GM12878 (cell line): ENCODE results near the gene CTSH. TPM values are rescaled to one million over a fixed set of nuclear protein-coding genes. Genes with fewer than 3 reads are reported as not detected.

Source experiments
- ATAC-seq: fragments of 200-7000 bp; cut with Tn5 transposase; 3 replicates; pipeline ENCODE4 v1.9.1; 2020; ENCODE audit warnings: mild to moderate bottlenecking, moderate library complexity
- BruUV-seq: library from RNA; stranded (reverse); fragments of 400-500 nt; replicated peaks from 2 replicates; lab custom pipeline; 2021; lab: Mats Ljungman, UMichigan
- CTCF ChIA-PET: fragments of 300-600 bp; sonication (Branson Sonifier 250); formaldehyde crosslinking; extraction: SDS; loops from one replicate; lab custom pipeline; 2021; ENCODE audit warnings: inconsistent platforms; lab: Yijun Ruan, JAX
- POLR2A ChIA-PET: fragments of 350-600 bp; formaldehyde crosslinking; extraction: SDS; loops from one replicate; lab custom pipeline; 2021; ENCODE audit warnings: inconsistent platforms; lab: Charles Lee
- RAD21 ChIA-PET: fragments of 300-600 bp; sonication (Branson Sonifier 250); formaldehyde crosslinking; loops from one replicate; lab custom pipeline; 2023; ENCODE audit warnings: antibody characterized with exemption; ENCODE audit not compliant: unreplicated experiment; lab: Charles Lee
- SMC1A ChIA-PET: fragments of 300-600 bp; sonication (Branson Sonifier 250); formaldehyde crosslinking; loops from one replicate; lab custom pipeline; 2023; ENCODE audit not compliant: unreplicated experiment, uncharacterized antibody; lab: Charles Lee
- DNase-seq: peaks from one replicate; pipeline ENCODE4 v3.0.0-alpha.2; 2011; ENCODE audit warnings: low read depth, low spot score
- FAIRE-seq: peaks from 3 replicates; lab custom pipeline; 2011; peaks lifted over from hg19 to GRCh38; lab: Jason Lieb, UNC
- H2AFZ ChIP-seq: 2 replicates; pipeline ENCODE4 v1.6.0; 2011; ENCODE audit warnings: low read depth, low read length, control low read depth; ENCODE audit not compliant: control insufficient read depth
- H3K27ac ChIP-seq: 2 replicates; pipeline ENCODE4 v1.5.1; 2011; ENCODE audit warnings: control low read depth; ENCODE audit not compliant: control insufficient read depth, insufficient read depth
- H3K27me3 ChIP-seq, 2 experiments: replicated peaks in 1 of 2; 2 replicates each; pipeline versions ENCODE4 v1.6.0 to v1.6.1; 2011; ENCODE audit warnings: low read length in 1 of 2; ENCODE audit not compliant: control insufficient read depth in 2 of 2, insufficient read depth in 2 of 2
- H3K36me3 ChIP-seq, 2 experiments: 2 replicates each; pipeline ENCODE4 v1.5.1; 2011; ENCODE audit warnings: low read length in 1 of 2; ENCODE audit not compliant: control insufficient read depth in 2 of 2, insufficient read depth in 2 of 2
- H3K4me1 ChIP-seq: 2 replicates; pipeline ENCODE4 v1.6.1; 2011; ENCODE audit warnings: mild to moderate bottlenecking, low read length, moderate library complexity, mixed read lengths; ENCODE audit not compliant: control insufficient read depth, insufficient read depth
- H3K4me2 ChIP-seq: 2 replicates; pipeline ENCODE4 v1.6.0; 2011; ENCODE audit warnings: control low read depth; ENCODE audit not compliant: control insufficient read depth, insufficient read depth
- H3K4me3 ChIP-seq: fragments of 200-600 bp; sonication (generic); 2 replicates; pipeline ENCODE4 v1.5.1; 2016
- H3K79me2 ChIP-seq: 2 replicates; pipeline ENCODE4 v1.6.0; 2011; ENCODE audit warnings: low read length; ENCODE audit not compliant: control insufficient read depth, insufficient read depth
- H3K9ac ChIP-seq: 2 replicates; pipeline ENCODE4 v1.8.0; 2011; ENCODE audit warnings: low read length, control low read depth, mixed read lengths; ENCODE audit not compliant: control insufficient read depth, insufficient read depth
- H3K9me3 ChIP-seq: replicated peaks from 3 replicates; pipeline ENCODE4 v1.5.1; 2011; ENCODE audit warnings: mild to moderate bottlenecking, low read length; ENCODE audit not compliant: control insufficient read depth, insufficient read depth
- H4K20me1 ChIP-seq: 2 replicates; pipeline ENCODE4 v1.6.0; 2011; ENCODE audit not compliant: control insufficient read depth, insufficient read depth
- BCL11A ChIP-seq: IDR thresholded peaks from 2 replicates; pipeline ENCODE4 v1.6.1; 2011; ENCODE audit warnings: low read depth, low read length
- CEBPZ ChIP-seq: fragments of 150-350 bp; IDR thresholded peaks from 2 replicates; pipeline ENCODE4 v1.6.1; 2016; ENCODE audit warnings: low read depth, low read length
- CHD1 ChIP-seq: IDR thresholded peaks from 2 replicates; pipeline ENCODE4 v1.6.1; 2012; ENCODE audit warnings: low read depth, low read length, improper control_type of control experiment
- CREM ChIP-seq: IDR thresholded peaks from 2 replicates; pipeline ENCODE4 v1.6.1; 2014; ENCODE audit warnings: antibody characterized with exemption, low read depth
- LARP7 ChIP-seq: fragments of 450-650 bp; IDR thresholded peaks from 2 replicates; pipeline ENCODE4 v1.6.1; 2017; ENCODE audit warnings: mild to moderate bottlenecking
- MLLT1 ChIP-seq: fragments of 450-650 bp; IDR thresholded peaks from 2 replicates; pipeline ENCODE4 v1.6.1; 2016; ENCODE audit warnings: mild to moderate bottlenecking
- NRF1 ChIP-seq: conservative IDR thresholded peaks from 2 replicates; pipeline ENCODE4 v1.6.1; 2011; ENCODE audit warnings: mild to moderate bottlenecking, low read depth, low read length, improper control_type of control experiment
- ZSCAN29 ChIP-seq: fragments of 450-650 bp; IDR thresholded peaks from 2 replicates; pipeline ENCODE4 v1.6.1; 2017; ENCODE audit warnings: mild to moderate bottlenecking, moderate library complexity
- WGBS: methylation state at CpG from one replicate; pipeline ENCODE4 v1.1.6; 2016; ENCODE audit warnings: low lambda C conversion rate; ENCODE audit not compliant: insufficient replicate concordance, insufficient coverage; ENCODE audit errors: missing lambda C conversion rate; 5-methylcytosine and 5-hydroxymethylcytosine counted together
- in situ Hi-C: fragments of 300-500 bp; cut with MboI; formaldehyde crosslinking; loops from 9 replicates; pipeline ENCODE4 v1.14.3; 2018; ENCODE audit warnings: mixed read lengths
- intact Hi-C: fragments of 100-400 bp; cut with micrococcal nuclease; formaldehyde crosslinking; loops from one replicate; pipeline ENCODE4 v1.14.2; 2022; ENCODE audit not compliant: unreplicated experiment
- polyA plus RNA-seq, 11 experiments: library from polyadenylated mRNA; depleted of rRNA in 4 of 11; unstranded in 6 of 11; stranded (reverse) in 5 of 11; fragments of >200 nt; fragmentation: Nextera tagmentation in 4 of 11; fragmentation: Illumina TruSeq in 1 of 11; extraction: Ambion mirVana in 4 of 11; extraction: Trizol in 1 of 11; gene quantifications; 1 replicate in 1 of 11; 2 replicates in 10 of 11; pipeline versions ENCODE4 v1.2.1 to v1.2.3, GENCODE V29; 2011 to 2016; ENCODE audit warnings: inconsistent platforms in 2 of 11, missing spikeins in 2 of 11, low read depth in 1 of 11
- total RNA-seq, 4 experiments: library from RNA; depleted of rRNA in 3 of 4; stranded (reverse); fragments of >200 nt in 3 of 4; fragmentation: Illumina TruSeq in 1 of 4; extraction: Trizol in 1 of 4; gene quantifications; 2 replicates each; pipeline versions ENCODE4 v1.2.1 to v1.2.3, GENCODE V29; 2013 to 2021

Gene CTSH
- total and polyA plus RNA-seq, 10 of the 15 experiments (the other 5 are each of a cell fraction or from before 2014, with no cell fraction given): 30.2 to 1,212 (median 519) TPM

- TF ChIP-seq NRF1 (no peak), ZSCAN29 (no peak), MLLT1 (no peak), LARP7 (no peak), CHD1 (no peak), CEBPZ (no peak), CREM (no peak), BCL11A (no peak)
- Histone ChIP-seq H3K4me2 (no peak overlapping the region), H3K27me3 (no peaks in the 10 kb centered on the region), H4K20me1 (no peaks in the 10 kb centered on the region), H3K27ac (no peak overlapping the region), H3K9me3 (no peaks in the 10 kb centered on the region), H3K9ac (no peak overlapping the region), H3K79me2 (no peaks in the 10 kb centered on the region), H3K4me1 (peaks cover under 1% of the 10 kb centered on the region; the same call in 1 of the 2 replicates), H3K4me3 (no peak overlapping the region), H3K36me3 (no peaks in the 10 kb centered on the region), H2AFZ (no peak overlapping the region)
- DNase-seq (no peak), FAIRE-seq (no peak), ATAC-seq (no peak)
- CTCF ChIA-PET: interaction anchor here (0.7 to 1.3 kb wide), 2 partner anchors 13 to 32 kb away, joined by 3 read pairs; no protein-coding TSS in a partner anchor
- no TSS peak for BruUV-seq
- in situ Hi-C loops: no loop called here
- SMC1A ChIA-PET: no interaction called here
- RAD21 ChIA-PET: no interaction called here
- POLR2A ChIA-PET: no interaction called here
- WGBS: 0% methylated on average over 1 of the region's 1 CpG
- intact Hi-C loops: no loop called here
These were observed 12.1 kb upstream of the CTSH start for GRCh38 chr15:78956937-78957336.
